Measurements from ENCODE around the gene ZBTB37. TPM values are rescaled to one million over a fixed set of nuclear protein-coding genes. Genes with fewer than 3 reads are reported as not detected.

ZBTB37 gene
- total and polyA plus RNA-seq, 2 donors from 2014 or later: 1.0 to 19.1 TPM

DNA sequence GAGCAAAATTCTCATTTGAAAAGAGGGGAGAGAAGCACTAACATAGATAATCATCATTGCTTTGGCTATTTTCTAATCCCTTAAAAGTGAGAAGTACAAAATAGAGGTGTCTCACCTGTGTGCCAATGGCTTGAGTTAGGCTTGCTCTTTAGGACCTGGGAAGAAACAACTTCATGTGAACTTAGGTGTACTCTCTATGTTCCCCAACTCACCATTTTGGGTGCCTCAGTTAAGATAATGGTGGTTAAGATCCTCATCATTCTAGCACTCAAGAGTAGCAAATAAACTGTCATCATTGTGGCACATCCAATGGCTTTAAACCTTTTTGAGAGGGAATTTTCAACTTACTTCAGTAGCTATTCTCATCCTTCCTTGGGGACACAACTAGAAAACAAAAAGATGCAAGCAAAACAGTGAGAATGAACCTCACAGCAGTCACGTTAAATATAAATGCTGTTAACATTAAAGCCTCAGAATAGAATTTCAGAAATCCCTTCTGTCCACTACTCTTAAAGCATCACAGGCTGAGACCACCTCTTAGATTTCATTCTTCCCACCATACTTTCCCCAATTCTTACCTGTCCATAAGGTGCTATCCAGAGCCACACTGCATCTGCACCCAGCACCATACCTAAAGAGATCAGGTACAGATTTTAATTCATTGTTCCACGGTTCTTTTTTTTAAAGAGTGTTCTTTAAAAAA, 1.6 kb upstream of the ZBTB37 start:
- no peak for TF ChIP-seq CTCF (IDR thresholded peaks at IDR 0.05; ENCODE audit: borderline replicate concordance, extremely low read depth, insufficient read depth)
- Histone ChIP-seq H3K4me3 (ENCODE audit: low read length in 3 of 3) (peak overlapping the region; percentile 79 to 99 (median 99)), H3K27ac (ENCODE audit: low read depth in 2 of 2, low read length in 2 of 2) (peak overlapping the region; percentile 63 to 87), H3K27me3 (ENCODE audit: control insufficient read depth, insufficient read depth, low read length) (no peaks in the 10 kb centered on the region), H3K4me1 (ENCODE audit: control insufficient read depth in 2 of 3, insufficient read depth in 2 of 3, low read depth in 1 of 3, low read length in 3 of 3) (peaks cover 0 to 27% (median 14%) of the 10 kb centered on the region in 3 donors), H3K9ac (ENCODE audit: low read length in 3 of 3) (peak overlapping the region; percentile 31 to 99 (median 84)), H3K9me3 (ENCODE audit: control insufficient read depth in 2 of 3, insufficient read depth in 1 of 3, low read length in 3 of 3) (no peaks in the 10 kb centered on the region), H3K36me3 (ENCODE audit: control insufficient read depth in 2 of 3, insufficient read depth in 3 of 3, low read length in 3 of 3) (peaks cover 20 to 46% (median 29%) of the 10 kb centered on the region in 3 donors)
- FAIRE-seq (no peak), DNase-seq (no peak)
- intact Hi-C loops (cut with DNase I): no loop called here

DNA sequence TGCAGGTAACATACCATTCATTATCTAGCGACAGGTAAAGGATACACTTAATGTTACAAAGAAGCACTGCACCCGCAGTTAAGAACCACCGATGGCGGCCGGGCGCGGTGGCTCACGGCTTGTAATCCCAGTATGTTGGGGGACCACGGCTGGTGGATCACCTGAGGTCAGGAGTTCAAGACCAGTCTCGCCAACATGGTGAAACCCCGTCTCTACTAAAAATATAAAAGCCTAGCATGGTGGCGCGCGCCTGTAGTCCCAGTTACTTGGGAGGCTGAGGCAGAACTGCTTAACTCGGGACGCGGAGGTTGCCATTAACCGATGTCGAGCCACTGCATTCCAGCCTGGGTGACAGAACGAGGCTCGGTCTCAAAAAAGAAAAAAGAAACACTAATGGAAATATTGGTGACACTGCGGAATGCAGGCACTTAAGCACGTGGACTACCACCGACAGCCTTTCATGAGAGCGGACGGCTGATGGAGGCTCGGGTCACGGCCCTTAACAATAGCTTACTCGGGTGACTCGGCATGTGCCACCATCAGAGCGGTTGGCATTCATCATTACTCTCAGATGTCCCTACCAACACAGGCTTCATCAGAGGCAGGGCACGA, 933 bp upstream of the ZBTB37 start:
- peak in 1 of 5 donors; percentile 68 for DNase-seq
- no peak for FAIRE-seq
- peak overlapping the region; percentile 48 to 99 (median 84) for H3K9ac ChIP-seq (ENCODE audit: low read length in 3 of 3)
- no peak for TF ChIP-seq CTCF (IDR thresholded peaks at IDR 0.05; ENCODE audit: borderline replicate concordance, extremely low read depth, insufficient read depth)
- H3K27me3 ChIP-seq (ENCODE audit: control insufficient read depth, insufficient read depth, low read length): no peaks in the 10 kb centered on the region
- intact Hi-C loops (cut with DNase I): no loop called here
- peak overlapping the region; percentile 79 to 99 (median 99) for H3K4me3 ChIP-seq (ENCODE audit: low read length in 3 of 3)
- peaks cover 0 to 27% (median 14%) of the 10 kb centered on the region in 3 donors for H3K4me1 ChIP-seq (ENCODE audit: control insufficient read depth in 2 of 3, insufficient read depth in 2 of 3, low read depth in 1 of 3, low read length in 3 of 3)
- no peaks in the 10 kb centered on the region for H3K9me3 ChIP-seq (ENCODE audit: control insufficient read depth in 2 of 3, insufficient read depth in 1 of 3, low read length in 3 of 3)
- peak overlapping the region; percentile 87 to 98 for H3K27ac ChIP-seq (ENCODE audit: low read depth in 2 of 2, low read length in 2 of 2)
- H3K36me3 ChIP-seq (ENCODE audit: control insufficient read depth in 2 of 3, insufficient read depth in 3 of 3, low read length in 3 of 3): peaks cover 20 to 46% (median 29%) of the 10 kb centered on the region in 3 donors

- peak; percentile 89 for FAIRE-seq
- intact Hi-C loops (cut with DNase I): no loop called here
- H3K4me1 ChIP-seq (ENCODE audit: control insufficient read depth in 2 of 3, insufficient read depth in 2 of 3, low read depth in 1 of 3, low read length in 3 of 3): peaks cover 0 to 27% (median 14%) of the 10 kb centered on the region in 3 donors
Measured at GRCh38 chr1:173867753-173868265, 371 bp upstream of the ZBTB37 start, which contains the start of gene GAS5. Gene GAS5 (minus strand): TSS chr1:173867989.

More at GRCh38 chr1:173867753-173868265, 371 bp upstream of the ZBTB37 start, which contains the start of gene GAS5:
- TF ChIP-seq CTCF (IDR thresholded peaks at IDR 0.05; ENCODE audit: borderline replicate concordance, extremely low read depth, insufficient read depth): no peak
- Histone ChIP-seq H3K9ac (ENCODE audit: low read length in 3 of 3) (peak within 1 kb of the TSS; percentile 91 to 99 (median 92)), H3K9me3 (ENCODE audit: control insufficient read depth in 2 of 3, insufficient read depth in 1 of 3, low read length in 3 of 3) (no peaks in the 10 kb centered on the region), H3K27ac (ENCODE audit: low read depth in 2 of 2, low read length in 2 of 2) (peak within 1 kb of the TSS; percentile 97 to 98), H3K27me3 (ENCODE audit: control insufficient read depth, insufficient read depth, low read length) (no peaks in the 10 kb centered on the region), H3K4me3 (ENCODE audit: low read length in 3 of 3) (peak within 1 kb of the TSS; percentile 92 to 99 (median 99)), H3K36me3 (ENCODE audit: control insufficient read depth in 2 of 3, insufficient read depth in 3 of 3, low read length in 3 of 3) (peaks cover 20 to 44% (median 27%) of the 10 kb centered on the region in 3 donors)
- DNase-seq: peak; percentile 100
